ENCODE data around the gene NEK8. TPM values are rescaled to one million over a fixed set of nuclear protein-coding genes. Genes with fewer than 3 reads are reported as not detected.

NEK8 gene
- total RNA-seq, 1 donor from 2014 or later = 4.3 TPM

DNA sequence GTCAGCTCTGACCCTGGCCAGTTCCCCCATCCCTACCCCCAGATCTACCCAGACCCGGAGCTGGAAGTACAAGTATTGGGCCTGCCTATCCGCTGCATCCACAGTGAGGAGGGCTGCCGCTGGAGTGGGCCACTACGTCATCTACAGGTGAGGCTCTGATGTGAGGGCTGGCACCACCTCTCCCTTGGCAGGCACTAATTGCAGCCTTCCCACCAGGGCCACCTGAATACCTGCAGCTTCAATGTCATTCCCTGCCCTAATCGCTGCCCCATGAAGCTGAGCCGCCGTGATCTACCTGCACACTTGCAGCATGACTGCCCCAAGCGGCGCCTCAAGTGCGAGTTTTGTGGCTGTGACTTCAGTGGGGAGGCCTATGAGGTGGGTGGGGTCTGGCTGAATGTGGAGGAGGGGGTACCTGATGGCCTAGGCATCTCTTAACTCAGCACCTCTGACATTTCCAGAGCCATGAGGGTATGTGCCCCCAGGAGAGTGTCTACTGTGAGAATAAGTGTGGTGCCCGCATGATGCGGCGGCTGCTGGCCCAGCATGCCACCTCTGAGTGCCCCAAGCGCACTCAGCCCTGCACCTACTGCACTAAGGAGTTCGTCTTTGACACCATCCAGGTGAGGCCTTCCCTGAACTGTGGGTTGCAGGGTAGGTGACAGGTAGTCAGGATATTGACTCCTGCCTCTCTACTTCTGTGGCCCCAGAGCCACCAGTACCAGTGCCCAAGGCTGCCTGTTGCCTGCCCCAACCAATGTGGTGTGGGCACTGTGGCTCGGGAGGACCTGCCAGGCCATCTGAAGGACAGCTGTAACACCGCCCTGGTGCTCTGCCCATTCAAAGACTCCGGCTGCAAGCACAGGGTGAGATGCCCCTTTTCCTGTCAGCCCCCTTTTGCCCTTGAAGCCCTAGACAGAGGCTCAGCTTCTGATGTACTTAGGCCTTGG is 19.5 kb downstream of the NEK8 start:
- Histone ChIP-seq H2AFZ (ENCODE audit: low read depth, low read length) (no peak overlapping the region), H3K79me2 (ENCODE audit: insufficient read depth, low read length) (peaks cover 68% of the 10 kb centered on the region), H3K9me3 (ENCODE audit: insufficient read depth, low read depth, low read length) (no peaks in the 10 kb centered on the region), H3K27me3 (ENCODE audit: insufficient read depth, low read length) (no peaks in the 10 kb centered on the region), H3K4me3 (ENCODE audit: insufficient read depth, low read depth, low read length) (no peak overlapping the region), H3K9ac (ENCODE audit: low read length) (no peak overlapping the region), H3K36me3 (ENCODE audit: insufficient read depth, low read length) (peaks cover 23% of the 10 kb centered on the region), H3K4me1 (ENCODE audit: insufficient read depth, low read length) (peaks cover 29% of the 10 kb centered on the region), H4K20me1 (ENCODE audit: insufficient read depth, low read length) (peaks cover 79% of the 10 kb centered on the region), H3K4me2 (ENCODE audit: low read length) (no peak overlapping the region), H3K27ac (ENCODE audit: low read depth, low read length) (no peak overlapping the region)
- H3K4me1 Mint-ChIP-seq (ENCODE audit: low read depth, unreplicated experiment) = peaks cover 10% of the 10 kb centered on the region
- peak overlapping the region; percentile 58 for H3K27ac Mint-ChIP-seq (ENCODE audit: unreplicated experiment)
- DNase-seq (ENCODE audit: low read depth) (no peak), FAIRE-seq (no peak)
- H3K36me3 Mint-ChIP-seq (ENCODE audit: low read depth, unreplicated experiment) = peaks cover 12% of the 10 kb centered on the region
- H3K9me3 Mint-ChIP-seq (ENCODE audit: unreplicated experiment) = no peaks in the 10 kb centered on the region
- no peak overlapping the region for H3K4me3 Mint-ChIP-seq (ENCODE audit: unreplicated experiment)
- no peak for TF ChIP-seq EZH2 (IDR thresholded peaks at IDR 0.05; ENCODE audit: insufficient read depth, low read length)
- TF ChIP-seq, protein P1, sequence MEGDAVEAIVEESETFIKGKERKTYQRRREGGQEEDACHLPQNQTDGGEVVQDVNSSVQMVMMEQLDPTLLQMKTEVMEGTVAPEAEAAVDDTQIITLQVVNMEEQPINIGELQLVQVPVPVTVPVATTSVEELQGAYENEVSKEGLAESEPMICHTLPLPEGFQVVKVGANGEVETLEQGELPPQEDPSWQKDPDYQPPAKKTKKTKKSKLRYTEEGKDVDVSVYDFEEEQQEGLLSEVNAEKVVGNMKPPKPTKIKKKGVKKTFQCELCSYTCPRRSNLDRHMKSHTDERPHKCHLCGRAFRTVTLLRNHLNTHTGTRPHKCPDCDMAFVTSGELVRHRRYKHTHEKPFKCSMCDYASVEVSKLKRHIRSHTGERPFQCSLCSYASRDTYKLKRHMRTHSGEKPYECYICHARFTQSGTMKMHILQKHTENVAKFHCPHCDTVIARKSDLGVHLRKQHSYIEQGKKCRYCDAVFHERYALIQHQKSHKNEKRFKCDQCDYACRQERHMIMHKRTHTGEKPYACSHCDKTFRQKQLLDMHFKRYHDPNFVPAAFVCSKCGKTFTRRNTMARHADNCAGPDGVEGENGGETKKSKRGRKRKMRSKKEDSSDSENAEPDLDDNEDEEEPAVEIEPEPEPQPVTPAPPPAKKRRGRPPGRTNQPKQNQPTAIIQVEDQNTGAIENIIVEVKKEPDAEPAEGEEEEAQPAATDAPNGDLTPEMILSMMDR (IDR thresholded peaks at IDR 0.05; ENCODE audit: insufficient read depth, low read depth, low read length) = no peak
- no peaks in the 10 kb centered on the region for H3K27me3 Mint-ChIP-seq (ENCODE audit: low read depth, unreplicated experiment)

DNA sequence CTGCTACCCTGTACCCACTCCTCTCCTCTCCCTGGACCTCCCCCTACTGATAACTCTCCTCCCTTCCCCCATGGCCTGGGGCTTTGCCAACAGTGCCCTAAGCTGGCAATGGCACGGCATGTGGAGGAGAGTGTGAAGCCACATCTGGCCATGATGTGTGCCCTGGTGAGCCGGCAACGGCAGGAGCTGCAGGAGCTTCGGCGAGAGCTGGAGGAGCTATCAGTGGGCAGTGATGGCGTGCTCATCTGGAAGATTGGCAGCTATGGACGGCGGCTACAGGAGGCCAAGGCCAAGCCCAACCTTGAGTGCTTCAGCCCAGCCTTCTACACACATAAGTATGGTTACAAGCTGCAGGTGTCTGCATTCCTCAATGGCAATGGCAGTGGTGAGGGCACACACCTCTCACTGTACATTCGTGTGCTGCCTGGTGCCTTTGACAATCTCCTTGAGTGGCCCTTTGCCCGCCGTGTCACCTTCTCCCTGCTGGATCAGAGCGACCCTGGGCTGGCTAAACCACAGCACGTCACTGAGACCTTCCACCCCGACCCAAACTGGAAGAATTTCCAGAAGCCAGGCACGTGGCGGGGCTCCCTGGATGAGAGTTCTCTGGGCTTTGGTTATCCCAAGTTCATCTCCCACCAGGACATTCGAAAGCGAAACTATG is 20.4 kb downstream of the NEK8 start:
- Histone ChIP-seq H3K9ac (ENCODE audit: low read length) (no peak overlapping the region), H3K4me1 (ENCODE audit: insufficient read depth, low read length) (peaks cover 23% of the 10 kb centered on the region), H3K27ac (ENCODE audit: low read depth, low read length) (no peak overlapping the region), H3K4me2 (ENCODE audit: low read length) (no peak overlapping the region), H3K36me3 (ENCODE audit: insufficient read depth, low read length) (peaks cover 23% of the 10 kb centered on the region), H2AFZ (ENCODE audit: low read depth, low read length) (no peak overlapping the region), H3K79me2 (ENCODE audit: insufficient read depth, low read length) (peaks cover 68% of the 10 kb centered on the region), H3K9me3 (ENCODE audit: insufficient read depth, low read depth, low read length) (no peaks in the 10 kb centered on the region), H3K4me3 (ENCODE audit: insufficient read depth, low read depth, low read length) (no peak overlapping the region), H3K27me3 (ENCODE audit: insufficient read depth, low read length) (no peaks in the 10 kb centered on the region), H4K20me1 (ENCODE audit: insufficient read depth, low read length) (peaks cover 79% of the 10 kb centered on the region)
- Mint-ChIP-seq H3K9me3 (ENCODE audit: unreplicated experiment) (no peaks in the 10 kb centered on the region), H3K27ac (ENCODE audit: unreplicated experiment) (peak overlapping the region; percentile 58), H3K4me3 (ENCODE audit: unreplicated experiment) (no peak overlapping the region), H3K27me3 (ENCODE audit: low read depth, unreplicated experiment) (no peaks in the 10 kb centered on the region), H3K36me3 (ENCODE audit: low read depth, unreplicated experiment) (peaks cover 12% of the 10 kb centered on the region), H3K4me1 (ENCODE audit: low read depth, unreplicated experiment) (peaks cover 8% of the 10 kb centered on the region)
- no peak for TF ChIP-seq EZH2 (IDR thresholded peaks at IDR 0.05; ENCODE audit: insufficient read depth, low read length)
- TF ChIP-seq, protein P1 (IDR thresholded peaks at IDR 0.05; ENCODE audit: insufficient read depth, low read depth, low read length) = no peak
- FAIRE-seq = no peak
- DNase-seq (ENCODE audit: low read depth) = no peak
